SU-DHL-6 (cell line): ENCODE measurements around the gene INAVA.

Experiments
- CTCF ChIP-seq: fragments of 200-600 bp; sonication (generic); IDR thresholded peaks from one replicate; pipeline ENCODE4 v1.5.1; 2017; ENCODE audit warnings: antibody characterized with exemption, mild to moderate bottlenecking, low read length, moderate library complexity; ENCODE audit not compliant: insufficient read depth, poor library complexity, severe bottlenecking
- EZH2phosphoT487 ChIP-seq: fragments of 200-600 bp; sonication (generic), shearing (Covaris generic); conservative IDR thresholded peaks from 2 replicates; pipeline ENCODE4 v1.6.1; 2018; ENCODE audit warnings: mild to moderate bottlenecking, antibody characterized with exemption, low read length, moderate library complexity, mixed read lengths

- TF ChIP-seq CTCF: no peak
- no peak for TF ChIP-seq EZH2phosphoT487
Observed at GRCh38 chr1:200901796-200902444, 7.2 kb downstream of the INAVA start.
